HTERT RPE-1 (cell line): ENCODE data around the gene SWAP70.
"Not testable (repeated sequence)": the region's sequence is repeated elsewhere in the genome, so short reads cannot be mapped to it uniquely, and the experiment has no call there.

Experiments
- in situ Hi-C: fragments of 300-500 bp; cut with MboI; formaldehyde crosslinking; loops from 4 replicates; pipeline ENCODE4 v1.14.3; 2020; ENCODE audit warnings: low sequenced_read_pairs

Gene SWAP70

DNA sequence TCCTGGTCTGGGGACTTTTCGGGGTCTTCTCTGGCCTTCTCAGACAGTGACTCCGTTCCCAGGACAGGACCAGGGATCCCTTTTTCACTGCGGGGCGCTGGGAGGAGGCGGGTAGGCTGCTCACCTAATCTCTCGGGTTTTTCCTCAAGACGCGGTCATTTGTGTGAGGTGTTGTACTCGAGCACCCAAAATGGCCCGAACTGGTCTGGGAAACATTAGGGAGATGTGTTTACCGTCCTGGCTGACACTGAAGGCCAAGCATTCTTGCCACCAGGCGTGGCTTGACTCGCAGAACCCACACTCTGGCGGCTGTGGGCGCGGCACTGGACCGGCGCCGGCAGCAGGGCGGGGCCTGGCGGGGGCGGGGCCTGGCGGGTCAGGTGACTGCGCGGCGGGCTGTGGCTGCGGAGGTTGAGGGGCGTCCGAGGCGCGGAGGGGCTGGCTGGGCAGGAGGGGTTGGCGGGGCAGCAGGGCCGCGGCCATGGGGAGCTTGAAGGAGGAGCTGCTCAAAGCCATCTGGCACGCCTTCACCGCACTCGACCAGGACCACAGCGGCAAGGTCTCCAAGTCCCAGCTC lies at the start of gene SWAP70:
Gene SWAP70, plus strand, starts transcription at position 379 of the 577 bp plus-strand sequence. Its CDS starts 103 bp downstream, at position 482.
- in situ Hi-C loops, result no loop called here

DNA sequence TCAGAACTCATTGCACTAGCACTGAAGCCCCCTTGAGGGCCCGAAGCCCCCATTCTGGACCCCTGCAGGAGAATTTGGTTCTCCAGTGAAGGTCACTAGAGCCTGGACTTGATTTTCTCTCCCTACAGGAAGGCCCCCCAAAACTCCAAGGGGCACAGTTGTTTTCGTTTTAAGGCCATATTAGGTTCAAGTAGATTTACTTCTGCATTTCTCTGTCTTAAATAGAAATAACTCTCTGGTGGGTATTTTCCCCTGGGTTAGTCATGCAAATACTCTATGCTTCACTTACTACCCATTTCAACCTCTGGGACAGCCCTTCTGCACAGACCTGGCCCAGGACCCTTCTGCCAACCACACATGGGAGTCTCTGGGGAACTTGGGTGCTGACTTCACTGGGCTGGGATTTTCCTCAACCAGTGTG lies 48.8 kb upstream of the SWAP70 start:
- in situ Hi-C loops, result no loop called here

- in situ Hi-C loops, result no loop called here
Measured at GRCh38 chr11:9616042-9616675, 47.7 kb upstream of the SWAP70 start.

- in situ Hi-C loops, result no loop called here
Measured at GRCh38 chr11:9616858-9617257, 47.0 kb upstream of the SWAP70 start.

GRCh38 chr11:9617940-9618339 lies 45.9 kb upstream of the SWAP70 start:
- in situ Hi-C loops, result no loop called here

DNA sequence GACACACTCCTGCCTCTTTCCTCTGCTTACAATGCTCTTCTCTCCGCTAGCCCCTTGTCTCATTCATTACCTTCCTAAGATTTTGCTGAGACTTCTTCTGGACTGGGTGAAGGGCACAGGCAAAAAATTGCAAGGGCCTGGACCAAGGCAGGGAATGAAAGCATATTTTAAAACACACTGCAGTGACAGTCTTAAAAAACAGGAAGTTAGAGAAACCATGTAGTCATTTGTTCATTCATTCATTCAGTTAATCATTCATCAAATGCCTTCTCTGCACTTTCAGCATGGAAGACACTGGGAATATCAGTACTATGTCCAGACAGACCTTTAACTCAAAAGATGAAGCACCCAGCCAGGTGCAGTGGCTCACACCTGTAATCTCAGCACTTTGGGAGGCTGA lies 44.9 kb upstream of the SWAP70 start:
- in situ Hi-C loops, result no loop called here

GRCh38 chr11:9619971-9620370 lies 43.9 kb upstream of the SWAP70 start:
- in situ Hi-C loops, result no loop called here

GRCh38 chr11:9622353-9622752 lies 41.5 kb upstream of the SWAP70 start:
- in situ Hi-C loops, result not testable (repeated sequence)

DNA sequence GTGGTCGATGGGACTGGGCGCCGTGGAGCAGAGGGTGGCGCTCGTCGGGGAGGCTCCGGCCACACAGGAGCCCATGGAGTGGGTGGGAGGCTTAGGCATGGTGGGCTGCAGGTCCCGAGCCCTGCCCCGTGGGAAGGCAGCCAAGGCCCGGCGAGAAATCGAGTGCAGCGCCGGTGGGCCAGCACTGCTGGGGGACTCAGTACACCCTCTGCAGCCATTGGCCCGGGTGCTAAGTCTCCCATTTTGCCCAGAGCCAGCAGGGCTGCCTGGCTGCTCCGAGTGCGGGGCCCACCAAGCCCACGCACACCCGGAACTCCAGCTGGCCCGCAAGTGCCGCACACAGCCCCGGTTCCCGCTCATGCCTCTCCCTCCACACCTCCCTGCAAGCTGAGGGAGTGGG lies 40.8 kb upstream of the SWAP70 start:
- in situ Hi-C loops, result not testable (repeated sequence)

GRCh38 chr11:9624448-9624847 lies 39.4 kb upstream of the SWAP70 start:
- in situ Hi-C loops, result no loop called here

- in situ Hi-C loops, result no loop called here
Measured at GRCh38 chr11:9625162-9625561, 38.7 kb upstream of the SWAP70 start.

DNA sequence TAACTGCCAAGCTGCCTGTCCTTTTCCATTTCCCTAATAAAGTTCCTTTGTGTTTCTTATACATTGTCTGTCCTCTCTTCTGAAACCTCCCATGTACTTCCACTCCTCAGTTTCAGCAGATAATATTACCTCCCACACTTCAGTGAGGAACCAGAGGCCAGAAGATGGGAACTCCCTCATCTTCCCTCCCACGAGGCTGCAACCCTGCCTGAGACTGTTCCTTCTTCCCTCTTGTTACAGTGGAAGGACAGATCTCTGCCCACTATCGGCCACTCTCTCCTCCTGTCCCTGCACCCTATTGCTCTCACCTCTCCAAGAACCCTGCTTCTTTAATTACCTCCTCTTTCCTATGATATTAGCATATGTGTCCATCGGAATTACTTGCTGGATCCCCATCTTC lies 38.1 kb upstream of the SWAP70 start:
- in situ Hi-C loops, result no loop called here

DNA sequence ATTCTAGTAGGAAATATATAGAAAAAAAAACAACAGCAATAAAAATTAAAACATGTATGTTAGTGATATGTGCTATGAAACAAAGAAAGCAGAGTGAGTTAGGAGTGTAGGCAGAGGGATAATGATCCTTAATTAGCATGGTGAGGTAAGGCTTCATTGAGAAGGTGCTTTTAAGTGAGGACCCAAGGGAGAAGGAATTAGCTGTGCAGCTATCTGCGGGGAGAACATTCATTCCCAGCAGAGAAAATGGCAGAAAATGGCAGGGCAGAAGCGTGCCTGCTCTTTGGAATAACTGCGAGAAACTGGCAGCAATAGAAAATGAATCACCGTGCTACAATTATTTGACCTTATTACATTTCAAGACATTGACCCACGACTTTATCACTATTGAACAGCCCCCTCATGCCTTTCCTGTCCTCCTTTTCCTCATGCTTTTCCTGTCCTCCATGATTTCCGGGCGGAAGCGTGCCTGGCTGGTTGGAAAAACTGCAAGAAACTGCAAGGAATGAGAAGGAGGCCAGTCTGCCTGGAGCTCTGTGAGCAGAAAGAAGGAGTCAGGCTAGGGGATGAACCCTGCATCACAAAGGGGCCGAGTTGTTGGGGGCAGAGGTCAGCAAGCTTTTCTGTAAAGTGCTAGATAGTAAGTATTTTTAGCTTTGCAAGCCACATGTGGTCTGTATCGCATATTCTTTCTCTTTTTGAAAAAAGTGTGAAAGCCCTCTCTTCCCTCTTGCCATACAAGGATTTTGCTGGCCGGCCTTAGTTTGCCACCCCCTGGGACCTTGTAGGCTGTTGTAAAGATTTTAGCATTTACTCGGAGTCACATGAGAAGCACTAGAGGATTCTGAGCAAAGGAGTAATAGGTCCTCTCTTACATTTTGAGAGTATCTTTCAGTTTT lies 37.1 kb upstream of the SWAP70 start:
- in situ Hi-C loops, result no loop called here

GRCh38 chr11:9629064-9629463 lies 34.8 kb upstream of the SWAP70 start:
- in situ Hi-C loops, result no loop called here

- in situ Hi-C loops, result no loop called here
Measured at GRCh38 chr11:9633679-9634078, 30.2 kb upstream of the SWAP70 start.

GRCh38 chr11:9636691-9637090 lies 27.2 kb upstream of the SWAP70 start:
- in situ Hi-C loops, result no loop called here

DNA sequence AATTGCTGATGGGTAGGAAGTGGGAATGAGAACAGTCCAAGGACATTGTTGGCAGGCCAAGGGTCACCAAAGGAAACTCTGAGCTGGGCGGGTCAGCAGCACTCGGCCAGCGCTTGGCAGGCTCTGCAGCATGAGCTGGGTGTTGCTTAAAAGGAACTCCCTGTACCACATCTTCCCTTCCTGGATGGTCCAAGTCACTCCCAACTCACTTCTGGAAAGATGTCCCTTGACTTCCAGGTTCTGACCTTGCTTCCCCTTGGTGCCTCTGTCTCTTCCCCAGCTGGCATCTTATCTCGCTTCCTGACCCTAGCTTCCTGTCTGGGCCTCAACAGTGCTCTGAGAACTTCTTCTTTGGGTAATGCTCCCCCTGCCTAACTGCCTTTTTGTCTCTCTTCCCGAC lies 24.8 kb upstream of the SWAP70 start:
- in situ Hi-C loops, result no loop called here

DNA sequence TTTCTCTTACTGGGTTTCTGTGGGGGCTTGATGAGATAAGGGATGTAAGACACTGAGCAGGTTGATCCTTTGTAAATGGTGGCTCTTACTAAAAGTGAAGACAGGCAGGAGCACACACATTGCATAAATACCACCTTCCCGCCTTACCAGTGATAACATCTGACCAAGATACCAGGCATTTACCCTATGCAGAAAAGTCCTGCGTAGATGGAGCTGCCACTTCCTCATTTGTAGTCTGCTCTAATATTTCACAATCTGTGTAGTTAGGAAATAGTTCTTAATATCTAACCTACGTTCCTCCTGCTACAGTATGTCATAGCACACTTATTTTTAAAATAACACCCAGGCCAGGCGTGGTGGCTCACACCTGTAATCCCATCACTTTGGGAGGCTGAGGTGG lies 23.9 kb upstream of the SWAP70 start:
- in situ Hi-C loops, result no loop called here

- in situ Hi-C loops, result no loop called here
Measured at GRCh38 chr11:9642894-9643293, 21.0 kb upstream of the SWAP70 start.

DNA sequence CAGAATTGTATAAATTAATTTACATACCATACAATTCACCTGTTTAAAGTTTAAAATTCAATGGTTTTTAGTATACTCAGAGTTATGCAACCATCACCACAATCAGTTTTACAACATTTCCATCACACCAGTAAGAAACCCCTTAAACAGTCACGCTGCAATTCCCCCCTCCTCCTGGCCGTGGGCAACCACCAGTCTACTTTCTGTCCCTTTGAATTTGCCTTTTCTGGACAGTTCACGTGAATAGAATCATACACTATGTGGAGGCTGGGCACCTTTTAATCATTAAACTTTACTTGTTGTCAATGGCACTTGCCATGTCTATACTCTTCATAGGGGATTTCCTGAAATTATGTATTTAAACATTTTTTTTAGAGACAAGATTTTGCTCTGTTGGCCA lies 20.1 kb upstream of the SWAP70 start:
- in situ Hi-C loops, result no loop called here

- in situ Hi-C loops, result no loop called here
Measured at GRCh38 chr11:9645881-9646280, 18.0 kb upstream of the SWAP70 start.

DNA sequence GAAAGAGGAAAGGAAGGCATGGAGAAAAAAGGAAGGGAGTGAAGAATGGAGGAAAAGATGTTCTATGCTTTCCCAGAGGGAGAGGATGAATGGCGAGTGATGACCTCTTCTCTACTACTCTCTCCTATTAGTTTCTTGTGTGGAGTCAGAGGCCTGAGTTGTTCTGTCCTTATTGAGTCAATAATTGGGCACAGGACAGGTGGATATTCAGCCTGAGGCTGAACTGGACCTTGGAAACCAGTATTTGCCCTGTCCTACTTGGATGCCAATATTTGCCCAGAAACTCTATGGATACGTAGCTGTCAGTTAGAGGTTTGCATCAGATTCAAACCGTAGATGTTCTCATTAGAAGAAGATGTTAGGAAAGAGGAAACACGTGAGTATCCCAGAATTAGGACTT lies 17.6 kb upstream of the SWAP70 start:
- in situ Hi-C loops, result no loop called here
